ENCODE data around the gene GNA12.

DNA sequence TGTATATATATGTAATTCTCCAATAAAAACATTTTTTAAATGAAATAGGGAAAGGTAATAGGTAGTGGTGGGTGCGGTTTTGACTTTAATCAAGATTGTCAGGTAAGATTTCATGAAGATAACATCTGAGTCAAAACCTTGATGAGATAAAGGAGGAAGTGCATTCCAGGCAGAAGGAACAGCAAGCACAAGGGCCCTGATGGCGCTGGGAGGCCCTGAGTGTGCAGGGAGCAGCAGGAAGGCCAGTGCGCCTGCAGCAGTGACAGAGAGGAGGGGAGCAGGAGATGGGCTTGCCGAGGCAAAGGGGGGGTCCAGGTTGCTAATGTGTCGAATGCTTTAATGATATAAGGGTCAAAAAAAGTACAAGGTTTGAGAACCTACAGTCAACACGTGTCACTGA, 69.8 kb downstream of the GNA12 start:
- TF ChIP-seq, protein P1, sequence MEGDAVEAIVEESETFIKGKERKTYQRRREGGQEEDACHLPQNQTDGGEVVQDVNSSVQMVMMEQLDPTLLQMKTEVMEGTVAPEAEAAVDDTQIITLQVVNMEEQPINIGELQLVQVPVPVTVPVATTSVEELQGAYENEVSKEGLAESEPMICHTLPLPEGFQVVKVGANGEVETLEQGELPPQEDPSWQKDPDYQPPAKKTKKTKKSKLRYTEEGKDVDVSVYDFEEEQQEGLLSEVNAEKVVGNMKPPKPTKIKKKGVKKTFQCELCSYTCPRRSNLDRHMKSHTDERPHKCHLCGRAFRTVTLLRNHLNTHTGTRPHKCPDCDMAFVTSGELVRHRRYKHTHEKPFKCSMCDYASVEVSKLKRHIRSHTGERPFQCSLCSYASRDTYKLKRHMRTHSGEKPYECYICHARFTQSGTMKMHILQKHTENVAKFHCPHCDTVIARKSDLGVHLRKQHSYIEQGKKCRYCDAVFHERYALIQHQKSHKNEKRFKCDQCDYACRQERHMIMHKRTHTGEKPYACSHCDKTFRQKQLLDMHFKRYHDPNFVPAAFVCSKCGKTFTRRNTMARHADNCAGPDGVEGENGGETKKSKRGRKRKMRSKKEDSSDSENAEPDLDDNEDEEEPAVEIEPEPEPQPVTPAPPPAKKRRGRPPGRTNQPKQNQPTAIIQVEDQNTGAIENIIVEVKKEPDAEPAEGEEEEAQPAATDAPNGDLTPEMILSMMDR (IDR thresholded peaks at IDR 0.05): no peak
- TF ChIP-seq POLR2A (IDR thresholded peaks at IDR 0.05): no peak
